Activated T-cell treated with anti-CD3 and anti-CD28 coated beads for 24 hours (primary cell): ENCODE measurements around the gene TMEM254.
"Not testable (repeated sequence)": the region's sequence is repeated elsewhere in the genome, so short reads cannot be mapped to it uniquely, and the experiment has no call there.

Experiments
- DNase-seq: peaks from one replicate; pipeline ENCODE4 v3.0.0-alpha.2; 2020; ENCODE audit warnings: low read depth

TMEM254 gene

GRCh38 chr10:80133687-80134086 is 55.2 kb downstream of the TMEM254 start:
- DNase-seq = not testable (repeated sequence)

DNA sequence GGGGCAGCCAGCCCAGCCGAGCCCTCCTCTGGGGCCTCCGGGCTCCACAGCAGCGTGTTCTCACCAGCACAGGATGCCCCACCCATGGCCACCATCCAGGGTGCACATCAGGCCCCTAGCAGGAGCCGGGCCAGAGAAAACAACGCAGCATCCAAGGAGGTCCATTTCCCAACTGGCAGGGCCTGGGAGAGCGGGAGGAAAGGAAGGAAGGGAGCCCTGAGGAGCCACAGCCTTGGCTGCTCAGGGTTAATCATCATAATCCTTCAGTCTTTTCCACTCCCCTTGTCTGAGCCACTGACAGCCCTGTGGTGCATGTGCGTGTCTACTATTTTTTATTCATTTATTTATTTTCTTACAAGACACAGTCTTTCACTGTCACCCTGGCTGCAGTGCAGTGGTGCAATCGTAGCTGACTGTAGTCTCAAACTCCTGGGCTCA is 57.7 kb downstream of the TMEM254 start:
- DNase-seq = no peak

DNA sequence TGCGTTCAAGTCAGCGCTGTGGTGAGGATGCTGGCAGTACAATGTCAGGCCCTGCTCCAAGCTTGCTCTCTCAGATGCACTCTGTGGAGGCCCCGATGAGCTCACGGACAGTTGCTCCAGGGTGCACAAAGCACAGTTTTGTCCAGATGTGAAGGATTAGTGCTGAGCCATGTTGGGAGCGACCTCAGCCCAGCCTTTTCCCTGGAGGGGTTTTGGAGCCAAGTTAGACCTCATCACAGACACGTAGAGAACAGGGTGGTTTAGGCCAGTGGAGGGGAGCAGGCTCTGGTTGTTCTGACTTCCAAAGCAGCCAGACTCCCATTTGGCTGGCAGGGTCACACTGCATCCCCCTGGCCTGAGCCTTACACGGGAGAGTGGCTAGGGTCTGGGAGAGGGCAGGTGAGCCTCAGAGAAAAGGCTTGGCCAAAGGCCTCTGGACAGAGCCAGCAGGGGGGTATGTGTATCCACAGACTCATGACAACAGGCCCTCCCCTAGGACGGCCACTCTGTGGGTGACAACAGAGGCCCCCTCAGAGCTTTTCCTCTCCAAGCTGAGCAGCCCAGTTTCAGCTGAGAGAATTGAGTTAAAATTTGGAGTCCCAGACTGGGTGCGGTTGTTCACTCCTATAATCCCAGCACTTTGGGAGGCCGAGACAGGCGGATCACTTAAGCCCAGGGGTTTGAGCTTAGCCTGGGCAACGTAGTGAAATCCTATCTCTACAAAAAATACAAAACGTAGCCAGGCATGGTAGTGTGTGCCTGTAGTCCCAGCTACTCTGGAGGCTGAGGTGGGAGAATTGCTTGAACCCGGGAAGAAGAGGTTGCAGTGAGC is 58.8 kb downstream of the TMEM254 start:
- no peak for DNase-seq

DNA sequence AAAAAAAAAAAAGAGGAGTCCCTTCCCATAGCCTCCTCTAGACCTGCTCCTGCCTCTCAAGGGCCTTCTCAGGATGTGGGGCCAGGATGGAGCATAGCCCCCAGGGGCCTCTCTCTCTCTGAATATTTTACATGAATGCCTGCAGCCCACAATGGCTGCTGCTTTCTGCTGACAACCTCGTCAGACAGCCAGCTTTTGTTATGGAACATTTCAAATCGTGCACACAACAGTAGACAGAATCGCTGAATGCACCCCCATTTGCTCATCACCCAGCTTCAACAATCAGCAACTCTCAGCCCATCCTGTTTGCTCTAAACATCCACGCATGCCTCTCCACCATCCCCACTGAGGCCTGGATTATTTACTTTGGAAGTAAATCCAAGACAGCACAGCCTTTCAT is 59.5 kb downstream of the TMEM254 start:
- no peak for DNase-seq

DNA sequence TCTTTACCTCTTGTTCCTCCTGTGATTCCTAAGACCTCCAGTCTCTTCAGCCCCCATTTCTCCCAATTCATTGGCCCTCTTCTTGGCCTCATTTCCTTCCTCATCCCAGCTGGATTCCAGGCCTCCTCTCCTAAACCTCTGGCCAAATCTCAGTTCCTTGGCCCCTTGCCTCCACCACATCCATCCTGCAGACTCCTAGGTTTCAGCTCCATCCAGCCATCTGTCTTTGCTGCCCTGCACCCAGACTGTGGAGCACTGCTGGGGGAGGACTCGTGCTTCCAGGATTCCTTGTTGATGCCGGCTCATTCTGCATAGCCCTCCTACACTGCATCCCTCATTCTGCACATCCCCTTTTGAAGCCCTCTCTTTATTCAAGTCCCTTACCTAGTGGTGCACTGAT is 60.8 kb downstream of the TMEM254 start:
- no peak for DNase-seq

DNA sequence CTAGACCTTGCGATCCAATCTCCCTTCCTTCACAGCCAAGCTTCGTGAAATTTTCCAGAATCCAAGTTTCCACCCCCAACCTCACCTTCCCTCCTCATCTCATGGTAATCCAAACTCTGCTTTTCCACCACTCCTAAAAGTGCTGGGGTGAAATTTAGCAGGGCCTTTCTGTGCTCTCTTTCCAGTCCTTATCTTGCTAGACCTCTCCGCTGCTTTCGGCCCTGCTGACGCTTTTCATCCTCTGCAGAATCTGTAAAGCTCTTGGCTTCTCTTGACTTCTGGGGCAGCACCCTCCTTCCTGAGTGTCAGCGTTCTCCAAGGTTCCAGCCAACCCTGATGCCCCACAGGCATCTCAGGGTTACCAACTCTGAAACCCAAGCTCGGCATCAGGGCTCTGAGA is 61.8 kb downstream of the TMEM254 start:
- DNase-seq = no peak

- no peak for DNase-seq
These were observed 63.4 kb downstream of the TMEM254 start for GRCh38 chr10:80141696-80142460.
